CD4-positive, CD25-positive, alpha-beta regulatory T cell (primary cell): ENCODE measurements around the gene AFTPH. TPM values are rescaled to one million over a fixed set of nuclear protein-coding genes. Genes with fewer than 3 reads are reported as not detected.
"Not testable (repeated sequence)": the region's sequence is repeated elsewhere in the genome, so short reads cannot be mapped to it uniquely, and the experiment has no call there.

ENCODE experiments used
- ATAC-seq, 2 donors: fragments of 150-1000 bp; cut with Tn5 transposase; one replicate each; pipeline ENCODE4 v1.10.0; 2021; ENCODE audit warnings: low read depth in 2 of 2, moderate number of reproducible peaks in 2 of 2, moderate library complexity in 1 of 2
- DNase-seq, 3 donors: peaks; one replicate each; pipeline versions ENCODE4 v3.0.0 to v3.0.0-alpha.2; 2012 to 2022; ENCODE audit warnings: mixed read lengths in 1 of 3
- H3K27ac ChIP-seq: one replicate; pipeline ENCODE4 v1.7.0; 2013; ENCODE audit warnings: mild to moderate bottlenecking, low read length; ENCODE audit not compliant: insufficient read depth, poor library complexity, severe bottlenecking
- H3K27me3 ChIP-seq: one replicate; pipeline ENCODE4 v1.7.0; 2013; ENCODE audit warnings: low read length; ENCODE audit not compliant: control insufficient read depth, insufficient read depth
- H3K36me3 ChIP-seq: one replicate; pipeline ENCODE4 v1.7.0; 2013; ENCODE audit warnings: mild to moderate bottlenecking, low read length, moderate library complexity; ENCODE audit not compliant: control insufficient read depth, insufficient read depth
- H3K4me1 ChIP-seq: 2 replicates; pipeline ENCODE4 v1.7.0; 2013; ENCODE audit warnings: mild to moderate bottlenecking, low read length; ENCODE audit not compliant: insufficient read depth, control insufficient read depth, poor library complexity, severe bottlenecking
- H3K4me3 ChIP-seq: one replicate; pipeline ENCODE4 v1.7.0; 2013; ENCODE audit warnings: low read depth, mild to moderate bottlenecking, low read length, moderate library complexity
- H3K9me3 ChIP-seq, 2 experiments: 1 replicate in 1 of 2; 2 replicates in 1 of 2; pipeline ENCODE4 v1.7.0; 2013; ENCODE audit warnings: low read length in 2 of 2, mild to moderate bottlenecking in 1 of 2, moderate library complexity in 1 of 2; ENCODE audit not compliant: control insufficient read depth in 2 of 2
- H3K27ac Mint-ChIP-seq, 3 donors: one replicate each; pipeline ENCODE4 v1.8.0; 2020 to 2022; ENCODE audit warnings: mild to moderate bottlenecking in 3 of 3, mixed read lengths in 3 of 3, moderate library complexity in 2 of 3
- H3K27me3 Mint-ChIP-seq: one replicate; pipeline ENCODE4 v1.8.0; 2022; ENCODE audit warnings: mild to moderate bottlenecking, mixed read lengths
- H3K36me3 Mint-ChIP-seq: one replicate; pipeline ENCODE4 v1.8.0; 2020; ENCODE audit warnings: mixed read lengths
- H3K4me1 Mint-ChIP-seq, 4 donors: one replicate each; pipeline ENCODE4 v1.8.0; 2020 to 2022; ENCODE audit warnings: mixed read lengths in 4 of 4, mild to moderate bottlenecking in 1 of 4
- H3K4me3 Mint-ChIP-seq, 4 donors: one replicate each; pipeline ENCODE4 v1.8.0; 2020 to 2022; ENCODE audit warnings: mild to moderate bottlenecking in 4 of 4, mixed read lengths in 4 of 4, moderate library complexity in 3 of 4
- H3K9me3 Mint-ChIP-seq, 7 donors: one replicate each; pipeline ENCODE4 v1.8.0; 2020 to 2022; ENCODE audit warnings: mixed read lengths in 7 of 7, mild to moderate bottlenecking in 3 of 7, moderate library complexity in 2 of 7
- polyA plus RNA-seq, 4 donors: library from polyadenylated mRNA; unstranded; fragments of 300-500 nt; fragmentation: Illumina TruSeq; gene quantifications; one replicate each; pipeline ENCODE4 v1.2.3, GENCODE V29; 2021
- total RNA-seq: library from RNA; stranded (reverse); gene quantifications from one replicate; pipeline ENCODE4 v1.2.3, GENCODE V29; 2022

Gene AFTPH
- total and polyA plus RNA-seq, 5 donors from 2014 or later = 23.7 to 45.0 (median 28.2) TPM

- Mint-ChIP-seq H3K27ac (peak overlapping the region; percentile 96 to 99 (median 98)), H3K4me3 (peak overlapping the region; percentile 95 to 99 (median 98)), H3K36me3 (no peaks in the 10 kb centered on the region), H3K27me3 (peaks cover 5% of the 10 kb centered on the region), H3K9me3 (no peaks in the 10 kb centered on the region), H3K4me1 (peaks cover 19 to 56% (median 44%) of the 10 kb centered on the region in 4 donors)
- ATAC-seq (peak in 1 of 2 donors; percentile 2), DNase-seq (peak in 2 of 3 donors; percentile 30 to 49)
- H3K27me3 ChIP-seq = no peaks in the 10 kb centered on the region
- peak overlapping the region; percentile 96 for H3K4me3 ChIP-seq
- peaks cover 56% of the 10 kb centered on the region for H3K4me1 ChIP-seq
- H3K9me3 ChIP-seq = no peaks in the 10 kb centered on the region
- no peaks in the 10 kb centered on the region for H3K36me3 ChIP-seq
- H3K27ac ChIP-seq = peak overlapping the region; percentile 92
These were observed 632 bp downstream of the AFTPH start for GRCh38 chr2:64524604-64525316.

- peaks cover 5% of the 10 kb centered on the region for H3K27me3 Mint-ChIP-seq
- peak overlapping the region; percentile 96 to 99 (median 98) for H3K27ac Mint-ChIP-seq
- H3K4me1 ChIP-seq = peaks cover 59% of the 10 kb centered on the region
- no peaks in the 10 kb centered on the region for H3K36me3 Mint-ChIP-seq
- DNase-seq (peak; percentile 13 to 67 (median 22)), ATAC-seq (no peak)
- H3K4me3 ChIP-seq = peak overlapping the region; percentile 96
- H3K9me3 Mint-ChIP-seq = no peaks in the 10 kb centered on the region
- H3K4me1 Mint-ChIP-seq = peaks cover 21 to 59% (median 47%) of the 10 kb centered on the region in 4 donors
- no peaks in the 10 kb centered on the region for H3K27me3 ChIP-seq
- H3K27ac ChIP-seq = peak overlapping the region; percentile 92
- H3K4me3 Mint-ChIP-seq = peak overlapping the region; percentile 95 to 99 (median 98)
- no peaks in the 10 kb centered on the region for H3K36me3 ChIP-seq
- no peaks in the 10 kb centered on the region for H3K9me3 ChIP-seq
These were observed 1.1 kb downstream of the AFTPH start for GRCh38 chr2:64525317-64525613.

- H3K27me3 Mint-ChIP-seq = peaks cover 5% of the 10 kb centered on the region
- H3K4me3 ChIP-seq = peak overlapping the region; percentile 96
- DNase-seq (no peak), ATAC-seq (no peak)
- H3K4me3 Mint-ChIP-seq = peak overlapping the region; percentile 95 to 99 (median 98)
- H3K9me3 Mint-ChIP-seq = no peaks in the 10 kb centered on the region
- H3K9me3 ChIP-seq = no peaks in the 10 kb centered on the region
- H3K36me3 ChIP-seq = no peaks in the 10 kb centered on the region
- H3K36me3 Mint-ChIP-seq = no peaks in the 10 kb centered on the region
- H3K27ac ChIP-seq = peak overlapping the region; percentile 92
- no peaks in the 10 kb centered on the region for H3K27me3 ChIP-seq
- H3K4me1 ChIP-seq = peaks cover 59% of the 10 kb centered on the region
- H3K27ac Mint-ChIP-seq = peak overlapping the region; percentile 75 to 96 (median 76)
- peaks cover 24 to 64% (median 50%) of the 10 kb centered on the region in 4 donors for H3K4me1 Mint-ChIP-seq
These were observed 1.9 kb downstream of the AFTPH start for GRCh38 chr2:64526034-64526433.

- H3K27ac ChIP-seq, H3K4me3 Mint-ChIP-seq, ATAC-seq, H3K9me3 ChIP-seq, H3K27ac Mint-ChIP-seq, H3K4me3 ChIP-seq, H3K27me3 ChIP-seq, H3K36me3 Mint-ChIP-seq, H3K9me3 Mint-ChIP-seq, H3K36me3 ChIP-seq, H3K27me3 Mint-ChIP-seq, DNase-seq: not testable (repeated sequence)
- H3K4me1 Mint-ChIP-seq = peaks cover 51 to 84% (median 66%) of the 10 kb centered on the region in 4 donors
- H3K4me1 ChIP-seq = peaks cover 58% of the 10 kb centered on the region
These were observed 6.8 kb downstream of the AFTPH start for GRCh38 chr2:64530946-64531345.

- H3K4me1 ChIP-seq = peaks cover 47% of the 10 kb centered on the region
- DNase-seq (no peak), ATAC-seq (no peak)
- Mint-ChIP-seq H3K27ac (peak overlapping the region in 2 of 3 donors; percentile 4 to 74), H3K36me3 (peaks cover 7% of the 10 kb centered on the region), H3K9me3 (no peaks in the 10 kb centered on the region), H3K4me3 (peak overlapping the region; percentile 1 to 77 (median 38)), H3K27me3 (no peaks in the 10 kb centered on the region), H3K4me1 (peaks cover 46 to 82% (median 64%) of the 10 kb centered on the region in 4 donors)
- H3K27ac ChIP-seq = no peak overlapping the region
- H3K27me3 ChIP-seq = no peaks in the 10 kb centered on the region
- H3K9me3 ChIP-seq = no peaks in the 10 kb centered on the region
- no peaks in the 10 kb centered on the region for H3K36me3 ChIP-seq
- peak overlapping the region; percentile 38 for H3K4me3 ChIP-seq
These were observed 7.9 kb downstream of the AFTPH start for GRCh38 chr2:64532030-64532429.

- ATAC-seq (no peak), DNase-seq (no peak)
- H3K36me3 ChIP-seq = no peaks in the 10 kb centered on the region
- H3K9me3 ChIP-seq = no peaks in the 10 kb centered on the region
- Mint-ChIP-seq H3K36me3 (peaks cover 11% of the 10 kb centered on the region), H3K9me3 (no peaks in the 10 kb centered on the region), H3K27ac (no peak overlapping the region), H3K4me3 (peak overlapping the region in 2 of 4 donors; percentile 2 to 10), H3K4me1 (peaks cover 40 to 78% (median 64%) of the 10 kb centered on the region in 4 donors), H3K27me3 (no peaks in the 10 kb centered on the region)
- H3K4me3 ChIP-seq = peak overlapping the region; percentile 42
- H3K4me1 ChIP-seq = peaks cover 35% of the 10 kb centered on the region
- H3K27ac ChIP-seq = no peak overlapping the region
- no peaks in the 10 kb centered on the region for H3K27me3 ChIP-seq
These were observed 9.8 kb downstream of the AFTPH start for GRCh38 chr2:64533882-64534281.

- Histone ChIP-seq H3K4me3 (peak overlapping the region; percentile 58), H3K27me3 (no peaks in the 10 kb centered on the region), H3K36me3 (no peaks in the 10 kb centered on the region), H3K4me1 (peaks cover 37% of the 10 kb centered on the region), H3K9me3 (no peaks in the 10 kb centered on the region), H3K27ac (no peak overlapping the region)
- peaks cover 13% of the 10 kb centered on the region for H3K36me3 Mint-ChIP-seq
- H3K27me3 Mint-ChIP-seq = no peaks in the 10 kb centered on the region
- peak overlapping the region in 1 of 3 donors; percentile 9 for H3K27ac Mint-ChIP-seq
- H3K4me3 Mint-ChIP-seq = peak overlapping the region; percentile 2 to 73 (median 33)
- H3K9me3 Mint-ChIP-seq = no peaks in the 10 kb centered on the region
- ATAC-seq = no peak
- peak in 1 of 3 donors; percentile 44 for DNase-seq
- peaks cover 39 to 78% (median 64%) of the 10 kb centered on the region in 4 donors for H3K4me1 Mint-ChIP-seq
These were observed 10.2 kb downstream of the AFTPH start for GRCh38 chr2:64534363-64534762.

GRCh38 chr2:64535024-64535423 is 10.9 kb downstream of the AFTPH start:
- Mint-ChIP-seq H3K27ac (no peak overlapping the region), H3K27me3 (no peaks in the 10 kb centered on the region), H3K4me1 (peaks cover 45 to 84% (median 68%) of the 10 kb centered on the region in 4 donors), H3K36me3 (peaks cover 13% of the 10 kb centered on the region), H3K4me3 (peak overlapping the region in 1 of 4 donors; percentile 3), H3K9me3 (no peaks in the 10 kb centered on the region)
- Histone ChIP-seq H3K4me3 (no peak overlapping the region), H3K27me3 (no peaks in the 10 kb centered on the region), H3K4me1 (peaks cover 40% of the 10 kb centered on the region), H3K27ac (no peak overlapping the region), H3K36me3 (no peaks in the 10 kb centered on the region), H3K9me3 (no peaks in the 10 kb centered on the region)
- ATAC-seq (no peak), DNase-seq (no peak)
